Dermis microvascular lymphatic vessel endothelial cell (primary cell): ENCODE data around the gene CCDC24. TPM values are rescaled to one million over a fixed set of nuclear protein-coding genes. Genes with fewer than 3 reads are reported as not detected.
A peak's percentile ranks its signal among the peaks of the same experiment; 100 is the strongest.

Experiments used
- DNase-seq, 2 donors: peaks; one replicate each; pipeline versions ENCODE4 v3.0.0 to v3.0.0-alpha.2; 2010; ENCODE audit warnings: low read depth in 2 of 2
- total RNA-seq: library from RNA; depleted of rRNA; stranded (reverse); fragments of >200 nt; gene quantifications from 2 replicates; pipeline ENCODE4 v1.2.1, GENCODE V29; 2014

CCDC24 gene
- total RNA-seq, 1 donor from 2014 or later = 1.3 TPM

- DNase-seq = no peak
Measured at GRCh38 chr1:43963006-43963405, 28.4 kb upstream of the CCDC24 start.

- no peak for DNase-seq
Measured at GRCh38 chr1:43963890-43964289, 27.5 kb upstream of the CCDC24 start.

GRCh38 chr1:43965316-43965715 lies 26.1 kb upstream of the CCDC24 start:
- DNase-seq = no peak

GRCh38 chr1:43968348-43968948 lies 23.0 kb upstream of the CCDC24 start:
- peak in 1 of 2 donors; percentile 57 for DNase-seq

GRCh38 chr1:43969416-43969745 lies 22.0 kb upstream of the CCDC24 start:
- DNase-seq = no peak

GRCh38 chr1:43969746-43970466 lies 21.5 kb upstream of the CCDC24 start, which contains the start of gene DPH2:
DPH2 (plus strand) TSS chr1:43970010; CDS start chr1:43970176, 166 bp downstream.
- peak; percentile 96 to 98 for DNase-seq

GRCh38 chr1:43970502-43970901 lies 20.9 kb upstream of the CCDC24 start:
- DNase-seq = no peak

- no peak for DNase-seq
Measured at GRCh38 chr1:43970911-43971310, 20.5 kb upstream of the CCDC24 start.

- DNase-seq = no peak
Measured at GRCh38 chr1:43971336-43971980, 19.9 kb upstream of the CCDC24 start.

GRCh38 chr1:43973981-43974442 lies 17.4 kb upstream of the CCDC24 start:
- DNase-seq = no peak

- peak; percentile 78 to 94 for DNase-seq
Measured at GRCh38 chr1:43974443-43975248, 16.8 kb upstream of the CCDC24 start, which contains the start of gene ATP6V0B. ATP6V0B (plus strand) TSS chr1:43974960; CDS start chr1:43975041, 81 bp downstream.

- peak in 1 of 2 donors; percentile 33 for DNase-seq
Measured at GRCh38 chr1:43975249-43975961, 16.0 kb upstream of the CCDC24 start.

GRCh38 chr1:43976045-43976444 lies 15.4 kb upstream of the CCDC24 start:
- no peak for DNase-seq

- no peak for DNase-seq
Measured at GRCh38 chr1:43976890-43977289, 14.5 kb upstream of the CCDC24 start.

GRCh38 chr1:43977376-43978263 lies 13.8 kb upstream of the CCDC24 start:
- DNase-seq = no peak

- DNase-seq = no peak
Measured at GRCh38 chr1:43978264-43978550, 13.2 kb upstream of the CCDC24 start.

- peak in 1 of 2 donors; percentile 46 for DNase-seq
Measured at GRCh38 chr1:43978551-43979260, 12.7 kb upstream of the CCDC24 start, which contains the start of gene B4GALT2. B4GALT2 (plus strand) TSS chr1:43979210; CDS start chr1:43981161, 1,951 bp downstream.

- no peak for DNase-seq
Measured at GRCh38 chr1:43979261-43979527, 12.2 kb upstream of the CCDC24 start.

GRCh38 chr1:43979528-43980254 lies 11.7 kb upstream of the CCDC24 start:
- peak in 1 of 2 donors; percentile 66 for DNase-seq
